ENCODE results near the gene TLE5. TPM values are rescaled to one million over a fixed set of nuclear protein-coding genes. Genes with fewer than 3 reads are reported as not detected.
"Not testable (repeated sequence)": the region's sequence is repeated elsewhere in the genome, so short reads cannot be mapped to it uniquely, and the experiment has no call there.

Gene TLE5
- total RNA-seq, 1 experiment from 2014 or later, result 217 TPM

GRCh38 chr19:3098515-3099346 lies 36.4 kb upstream of the TLE5 start:
- Histone ChIP-seq H3K4me3 (peak overlapping the region; percentile 42), H3K36me3 (no peaks in the 10 kb centered on the region), H3K9me3 (no peaks in the 10 kb centered on the region), H3K27me3 (no peaks in the 10 kb centered on the region)
- peak; percentile 47 for DNase-seq

GRCh38 chr19:3098141-3098514 lies 35.8 kb upstream of the TLE5 start:
- peak; percentile 26 for DNase-seq
- Histone ChIP-seq H3K9me3 (no peaks in the 10 kb centered on the region), H3K27me3 (no peaks in the 10 kb centered on the region), H3K36me3 (no peaks in the 10 kb centered on the region), H3K4me3 (peak overlapping the region; percentile 42)

- H3K4me3 ChIP-seq, result peak overlapping the region; percentile 42; the same call in 1 of the 2 replicates
- no peaks in the 10 kb centered on the region for H3K36me3 ChIP-seq
- no peaks in the 10 kb centered on the region for H3K9me3 ChIP-seq
- no peaks in the 10 kb centered on the region for H3K27me3 ChIP-seq
- DNase-seq, result no peak
Measured at GRCh38 chr19:3097442-3097871, 35.2 kb upstream of the TLE5 start.

- Histone ChIP-seq H3K36me3 (no peaks in the 10 kb centered on the region), H3K4me3 (no peak overlapping the region), H3K27me3 (no peaks in the 10 kb centered on the region), H3K9me3 (no peaks in the 10 kb centered on the region)
- no peak for DNase-seq
Measured at GRCh38 chr19:3096902-3097326, 34.6 kb upstream of the TLE5 start.

DNA sequence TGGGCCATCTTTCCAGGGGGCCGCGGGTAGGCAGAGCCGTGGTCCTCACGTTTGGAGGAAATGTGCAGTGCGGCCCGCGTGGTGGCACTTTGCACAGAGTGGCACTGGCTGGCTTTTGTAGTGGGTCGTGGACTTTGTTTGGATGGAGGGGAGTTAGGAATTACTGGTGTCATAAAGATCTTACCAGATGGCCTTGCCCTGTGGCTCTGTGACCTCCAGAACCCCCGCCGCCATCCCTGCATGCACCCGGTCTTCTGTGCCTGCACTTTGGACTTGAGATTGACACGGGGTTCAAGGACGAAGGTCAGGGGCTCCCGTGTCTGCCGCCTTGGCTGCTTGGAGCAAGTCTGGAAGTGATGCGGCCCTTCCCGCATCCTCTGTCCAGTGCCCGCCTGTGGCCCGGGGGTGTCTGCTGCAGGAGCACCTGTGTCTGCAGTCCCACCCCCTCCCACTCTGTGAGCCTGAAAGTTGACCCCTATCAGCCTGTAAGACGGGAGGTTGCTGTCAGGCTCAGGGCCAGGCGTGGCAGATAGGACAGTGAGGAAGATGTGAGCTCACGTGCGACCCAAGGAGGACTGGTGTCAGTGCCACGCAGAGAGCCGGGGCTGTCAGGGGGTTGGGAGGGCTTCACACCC lies 34.1 kb upstream of the TLE5 start:
- DNase-seq, result no peak
- no peaks in the 10 kb centered on the region for H3K9me3 ChIP-seq
- H3K36me3 ChIP-seq, result no peaks in the 10 kb centered on the region
- H3K4me3 ChIP-seq, result peak overlapping the region; percentile 62
- H3K27me3 ChIP-seq, result no peaks in the 10 kb centered on the region

DNA sequence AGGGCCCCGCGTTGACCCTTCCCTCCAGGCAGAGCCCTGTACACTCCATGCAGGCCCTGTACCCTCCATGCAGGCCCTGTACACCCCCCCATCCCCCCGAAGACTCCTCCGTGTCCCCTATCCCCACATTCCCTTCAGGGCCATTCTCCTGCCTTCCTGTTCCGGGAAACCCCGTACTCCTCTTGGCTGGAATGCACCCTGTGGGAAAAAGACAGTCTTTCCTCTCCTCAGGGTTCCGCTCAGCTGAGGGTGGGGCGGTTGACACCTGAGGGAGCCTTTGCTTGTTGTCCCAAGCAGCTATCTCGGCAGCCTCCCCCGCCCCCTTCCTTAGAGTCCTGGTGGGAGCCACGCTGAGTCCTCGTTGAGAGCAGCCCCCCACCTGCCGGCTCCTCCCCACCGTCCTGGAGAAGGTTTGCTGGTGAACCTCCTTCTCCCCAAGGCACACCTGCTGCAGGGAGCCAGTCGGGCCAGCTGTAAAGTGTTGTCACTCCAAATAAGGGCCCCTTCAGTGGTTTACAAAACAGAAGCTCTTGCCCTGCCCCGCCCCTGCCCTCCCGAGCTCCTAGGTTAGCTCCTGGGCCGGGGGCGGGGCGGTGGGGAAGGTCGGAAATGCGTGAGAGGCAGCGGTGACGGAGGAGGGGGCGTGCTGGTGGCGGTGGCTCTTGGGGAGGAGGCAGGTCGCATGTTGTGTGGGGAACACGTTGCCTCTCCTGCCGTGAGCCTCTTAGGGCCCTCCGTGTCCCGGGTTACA lies 33.3 kb upstream of the TLE5 start:
- Histone ChIP-seq H3K4me3 (peak overlapping the region; percentile 62), H3K27me3 (no peaks in the 10 kb centered on the region), H3K36me3 (no peaks in the 10 kb centered on the region), H3K9me3 (no peaks in the 10 kb centered on the region)
- DNase-seq, result peak; percentile 11

- DNase-seq, result peak; percentile 10
- H3K4me3 ChIP-seq, result peak overlapping the region; percentile 62
- no peaks in the 10 kb centered on the region for H3K9me3 ChIP-seq
- H3K36me3 ChIP-seq, result no peaks in the 10 kb centered on the region
- no peaks in the 10 kb centered on the region for H3K27me3 ChIP-seq
Measured at GRCh38 chr19:3094601-3095440, 32.5 kb upstream of the TLE5 start.

GRCh38 chr19:3089299-3089855 lies 27.1 kb upstream of the TLE5 start:
- not testable (repeated sequence) for DNase-seq, H3K4me3 ChIP-seq, H3K36me3 ChIP-seq, H3K27me3 ChIP-seq, H3K9me3 ChIP-seq

GRCh38 chr19:3087769-3088168 lies 25.5 kb upstream of the TLE5 start:
- H3K4me3 ChIP-seq, result no peak overlapping the region
- H3K27me3 ChIP-seq, result no peaks in the 10 kb centered on the region
- H3K36me3 ChIP-seq, result no peaks in the 10 kb centered on the region
- no peak for DNase-seq
- H3K9me3 ChIP-seq, result no peaks in the 10 kb centered on the region

GRCh38 chr19:3084943-3085342 lies 22.6 kb upstream of the TLE5 start:
- Histone ChIP-seq H3K27me3 (no peaks in the 10 kb centered on the region), H3K4me3 (no peak overlapping the region), H3K36me3 (no peaks in the 10 kb centered on the region), H3K9me3 (no peaks in the 10 kb centered on the region)
- no peak for DNase-seq

DNA sequence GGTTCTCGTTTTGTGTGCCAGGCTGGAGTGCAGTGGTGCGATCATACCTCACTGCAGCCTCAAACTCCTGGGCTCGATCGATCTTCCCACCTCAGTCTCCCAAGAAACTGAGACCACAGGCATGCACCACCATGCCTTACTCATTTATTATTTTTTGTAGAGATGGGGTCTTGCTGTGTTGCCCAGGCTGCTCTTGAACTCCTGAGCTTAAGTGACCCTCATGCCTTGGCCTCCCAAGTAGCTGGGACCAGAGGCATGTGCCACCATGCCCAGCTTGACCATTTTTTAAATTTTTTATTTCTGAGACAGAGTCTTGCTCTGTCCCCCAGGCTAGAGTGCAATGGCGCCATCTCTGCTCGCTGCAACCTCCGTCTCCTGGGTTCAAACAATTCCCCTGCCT lies 21.7 kb upstream of the TLE5 start:
- Histone ChIP-seq H3K27me3 (no peaks in the 10 kb centered on the region), H3K4me3 (no peak overlapping the region), H3K36me3 (no peaks in the 10 kb centered on the region), H3K9me3 (no peaks in the 10 kb centered on the region)
- no peak for DNase-seq

DNA sequence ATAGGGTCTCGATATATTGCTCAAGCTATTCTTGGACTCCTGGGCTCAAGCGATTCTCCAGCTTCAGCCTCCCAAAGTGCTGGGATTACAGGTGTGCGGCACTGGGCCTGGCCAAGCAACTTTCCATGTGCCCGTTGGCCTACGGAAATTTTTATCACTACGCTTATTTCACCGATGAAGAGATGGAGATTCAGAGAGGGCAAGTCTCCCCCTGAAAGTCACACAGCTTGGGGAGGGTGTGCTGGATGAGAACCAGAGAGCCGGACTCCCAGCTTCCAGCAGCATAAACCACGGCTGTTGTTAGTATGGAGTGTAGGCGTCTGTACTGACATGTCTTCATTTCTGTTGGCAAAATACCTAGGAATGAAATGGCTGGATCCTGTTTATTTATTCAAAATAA lies 20.0 kb upstream of the TLE5 start:
- DNase-seq, result no peak
- Histone ChIP-seq H3K4me3 (no peak overlapping the region), H3K36me3 (no peaks in the 10 kb centered on the region), H3K9me3 (no peaks in the 10 kb centered on the region), H3K27me3 (no peaks in the 10 kb centered on the region)

- Histone ChIP-seq H3K4me3 (no peak overlapping the region), H3K36me3 (no peaks in the 10 kb centered on the region), H3K9me3 (no peaks in the 10 kb centered on the region), H3K27me3 (no peaks in the 10 kb centered on the region)
- no peak for DNase-seq
Measured at GRCh38 chr19:3080286-3080685, 18.0 kb upstream of the TLE5 start.

DNA sequence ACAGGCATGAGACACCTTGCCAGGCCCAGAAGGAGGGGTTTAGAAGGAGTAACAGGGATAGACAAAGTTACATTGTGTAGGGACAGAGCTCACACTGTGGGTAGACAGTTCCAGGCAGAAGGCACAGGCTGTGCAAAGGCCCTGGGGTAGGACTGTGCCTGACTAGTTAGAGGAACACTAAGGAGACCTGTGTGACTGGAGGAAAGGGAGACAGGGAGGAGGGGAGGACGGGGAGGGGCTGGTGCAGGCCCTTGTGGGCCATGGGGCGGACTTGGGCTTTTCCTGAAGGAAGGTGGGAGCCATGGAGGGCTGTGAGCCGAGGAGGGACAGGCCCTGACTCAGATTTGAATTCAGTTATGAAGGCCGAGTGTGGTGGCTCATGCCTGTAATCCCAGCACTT lies 17.3 kb upstream of the TLE5 start:
- Histone ChIP-seq H3K36me3 (no peaks in the 10 kb centered on the region), H3K4me3 (no peak overlapping the region), H3K9me3 (no peaks in the 10 kb centered on the region), H3K27me3 (no peaks in the 10 kb centered on the region)
- DNase-seq, result no peak

DNA sequence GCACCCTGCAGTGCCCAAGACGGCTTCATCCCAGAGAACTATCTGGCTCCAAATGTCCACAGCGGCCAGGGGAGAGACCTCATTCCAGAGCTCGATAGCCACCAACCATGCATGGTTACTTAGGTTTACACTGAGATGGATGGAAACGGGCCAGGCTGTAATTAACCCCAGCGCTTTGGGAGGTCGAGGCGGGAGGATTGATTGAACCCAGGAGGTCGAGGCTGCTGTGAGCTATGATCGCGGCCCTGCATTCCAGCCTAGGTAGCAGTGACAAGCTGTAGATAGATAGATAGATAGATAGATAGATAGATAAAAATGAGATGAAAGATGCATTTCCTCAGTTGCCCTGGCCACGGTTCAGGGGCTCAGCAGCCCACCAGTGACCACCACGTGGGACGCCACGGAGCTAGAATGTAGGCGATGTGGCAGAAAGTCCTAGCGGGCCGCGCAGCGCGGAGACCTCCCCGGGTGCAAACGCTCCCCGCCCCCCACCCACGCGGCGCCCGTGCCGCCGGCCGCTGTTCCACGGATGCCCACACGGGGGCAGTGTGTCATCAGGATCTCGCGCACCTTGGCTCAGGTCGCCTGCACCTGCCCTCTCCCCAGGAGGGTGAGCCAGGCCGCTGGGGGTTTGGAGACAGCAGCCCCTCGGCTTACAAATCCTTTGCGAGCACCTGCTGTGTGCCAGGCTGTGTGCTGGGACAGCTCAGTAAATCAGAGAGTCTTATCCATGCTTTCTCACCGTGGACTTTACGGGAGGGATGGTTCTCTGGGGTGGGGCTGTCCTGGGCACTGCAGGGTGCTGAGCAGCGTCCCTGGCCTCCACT lies 13.5 kb upstream of the TLE5 start:
- Histone ChIP-seq H3K4me3 (no peak overlapping the region), H3K9me3 (no peaks in the 10 kb centered on the region), H3K27me3 (no peaks in the 10 kb centered on the region), H3K36me3 (no peaks in the 10 kb centered on the region)
- no peak for DNase-seq
